HEK293T (cell line): ENCODE results near the gene CD101.

Source experiments
- CTCF ChIA-PET: fragments of 350-600 bp; formaldehyde crosslinking; extraction: SDS; loops from one replicate; lab custom pipeline; 2021; ENCODE audit warnings: antibody characterized with exemption, inconsistent platforms; lab: Yijun Ruan, JAX
- POLR2A ChIA-PET: fragments of 350-600 bp; formaldehyde crosslinking; extraction: SDS; loops from one replicate; lab custom pipeline; 2020; ENCODE audit warnings: antibody characterized with exemption, inconsistent platforms; lab: Yijun Ruan, JAX
- DNase-seq: peaks from one replicate; pipeline ENCODE4 v3.0.0; 2012; ENCODE audit warnings: mixed read lengths; ENCODE audit errors: extremely low spot score
- ARNT ChIP-seq: fragments of 450-650 bp; IDR thresholded peaks from 2 replicates; pipeline ENCODE4 v1.6.1; 2017; ENCODE audit warnings: mild to moderate bottlenecking
- BHLHE40 ChIP-seq: fragments of 450-650 bp; IDR thresholded peaks from 2 replicates; pipeline ENCODE4 v1.6.1; 2016; ENCODE audit warnings: mild to moderate bottlenecking, moderate library complexity, borderline replicate concordance
- CTBP1 ChIP-seq: fragments of 450-650 bp; IDR thresholded peaks from 2 replicates; pipeline ENCODE4 v1.6.1; 2016; ENCODE audit warnings: borderline replicate concordance
- ELF4 ChIP-seq: fragments of 450-650 bp; IDR thresholded peaks from 2 replicates; pipeline ENCODE4 v1.6.1; 2017; ENCODE audit warnings: antibody characterized with exemption
- FOXA1 ChIP-seq: fragments of 450-650 bp; IDR thresholded peaks from 2 replicates; pipeline ENCODE4 v1.6.1; 2016; ENCODE audit warnings: mild to moderate bottlenecking
- FOXK2 ChIP-seq: fragments of 450-650 bp; IDR thresholded peaks from 2 replicates; pipeline ENCODE4 v1.6.1; 2016; ENCODE audit warnings: mild to moderate bottlenecking
- FOXM1 ChIP-seq: fragments of 450-650 bp; IDR thresholded peaks from 2 replicates; pipeline ENCODE4 v1.6.1; 2017; ENCODE audit warnings: mild to moderate bottlenecking, borderline replicate concordance
- HDGF ChIP-seq: fragments of 450-650 bp; IDR thresholded peaks from 2 replicates; pipeline ENCODE4 v1.6.1; 2017; ENCODE audit warnings: antibody characterized with exemption, borderline replicate concordance
- L3MBTL2 ChIP-seq: fragments of 450-650 bp; conservative IDR thresholded peaks from 2 replicates; pipeline ENCODE4 v1.6.1; 2016; ENCODE audit warnings: mild to moderate bottlenecking
- LEF1 ChIP-seq: fragments of 450-650 bp; IDR thresholded peaks from 2 replicates; pipeline ENCODE4 v1.6.1; 2017; ENCODE audit warnings: mild to moderate bottlenecking, borderline replicate concordance
- NFRKB ChIP-seq: fragments of 450-650 bp; IDR thresholded peaks from 2 replicates; pipeline ENCODE4 v1.6.1; 2016; ENCODE audit warnings: mild to moderate bottlenecking, moderate library complexity
- SP1 ChIP-seq: fragments of 450-650 bp; IDR thresholded peaks from 2 replicates; pipeline ENCODE4 v1.6.1; 2017
- SUZ12 ChIP-seq: fragments of 450-650 bp; IDR thresholded peaks from 2 replicates; pipeline ENCODE4 v1.6.1; 2016; ENCODE audit warnings: mild to moderate bottlenecking
- TARDBP ChIP-seq: fragments of 450-650 bp; IDR thresholded peaks from 2 replicates; pipeline ENCODE4 v1.6.1; 2016
- ZNF384 ChIP-seq: fragments of 450-650 bp; IDR thresholded peaks from 2 replicates; pipeline ENCODE4 v1.6.1; 2016
- TF ChIP-seq, protein P1 (sequence below): fragments of 450-650 bp; IDR thresholded peaks from 2 replicates; pipeline ENCODE4 v1.6.1; 2016

CD101 gene

DNA sequence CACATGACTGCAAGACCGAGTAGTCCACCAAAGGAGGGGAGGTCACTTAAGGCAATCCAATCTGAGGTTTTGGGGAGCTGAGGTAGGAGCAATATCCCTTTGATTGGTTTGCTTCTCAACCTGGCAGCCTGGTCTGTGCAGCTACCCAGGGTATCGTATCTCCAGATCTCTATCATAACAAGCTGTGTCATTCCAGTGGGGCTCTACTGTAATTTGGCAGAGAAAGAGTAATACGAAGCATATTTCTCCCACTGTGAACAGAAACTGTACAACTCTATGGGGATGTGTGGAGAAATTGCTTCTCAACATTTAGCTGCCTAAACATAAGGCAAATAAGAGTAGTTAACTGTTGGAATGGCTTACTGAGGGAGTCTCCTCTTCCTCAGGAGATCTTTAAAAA is 20.6 kb downstream of the CD101 start:
- TF ChIP-seq FOXK2 (no peak), L3MBTL2 (no peak), ZNF384 (no peak)
- ChIA-PET POLR2A (no interaction called here), CTCF (no interaction called here)
- DNase-seq, result no peak

DNA sequence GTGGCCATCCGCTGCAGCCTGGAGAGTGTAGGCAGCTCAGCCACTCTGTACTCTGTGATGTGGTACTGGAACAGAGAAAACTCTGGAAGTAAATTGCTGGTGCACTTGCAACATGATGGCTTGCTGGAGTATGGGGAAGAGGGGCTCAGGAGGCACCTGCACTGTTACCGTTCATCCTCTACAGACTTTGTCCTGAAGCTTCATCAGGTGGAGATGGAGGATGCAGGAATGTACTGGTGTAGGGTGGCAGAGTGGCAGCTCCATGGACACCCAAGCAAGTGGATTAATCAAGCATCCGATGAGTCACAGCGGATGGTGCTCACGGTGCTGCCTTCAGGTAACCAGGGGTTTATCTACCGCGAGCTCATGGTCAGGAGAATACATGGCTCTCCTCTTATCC is 24.0 kb downstream of the CD101 start:
- CTCF ChIA-PET, result no interaction called here
- POLR2A ChIA-PET, result no interaction called here
- DNase-seq, result no peak
- TF ChIP-seq ELF4, result no peak
- no peak for TF ChIP-seq SUZ12
- TF ChIP-seq FOXK2, result no peak
- TF ChIP-seq SP1, result no peak
- no peak for TF ChIP-seq HDGF
- no peak for TF ChIP-seq BHLHE40
- TF ChIP-seq LEF1, result no peak

DNA sequence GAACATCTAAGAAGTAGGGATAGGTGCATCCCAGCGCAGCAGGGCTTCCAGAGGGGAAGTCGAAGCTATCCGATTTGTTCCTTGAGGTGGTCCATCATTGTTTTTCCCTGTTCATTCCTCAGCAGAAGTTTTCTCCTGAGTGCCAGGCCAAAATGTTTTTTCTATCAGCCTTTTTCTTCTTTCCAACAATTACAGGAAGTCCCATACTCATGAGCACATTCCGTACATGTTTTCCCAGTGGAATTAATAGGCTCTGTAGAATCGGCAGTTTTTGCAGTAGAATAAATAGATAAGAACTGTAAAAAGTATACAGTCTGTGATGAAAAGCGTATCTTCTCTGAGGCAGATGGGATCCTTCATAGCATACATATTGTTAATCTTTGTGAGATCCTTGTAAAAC is 24.8 kb downstream of the CD101 start:
- no peak for DNase-seq
- ChIA-PET POLR2A (no interaction called here), CTCF (no interaction called here)
- TF ChIP-seq SUZ12 (no peak), FOXA1 (no peak), ELF4 (no peak), HDGF (no peak), FOXK2 (no peak), CTBP1 (no peak), BHLHE40 (no peak), NFRKB (no peak), L3MBTL2 (no peak), SP1 (no peak)

DNA sequence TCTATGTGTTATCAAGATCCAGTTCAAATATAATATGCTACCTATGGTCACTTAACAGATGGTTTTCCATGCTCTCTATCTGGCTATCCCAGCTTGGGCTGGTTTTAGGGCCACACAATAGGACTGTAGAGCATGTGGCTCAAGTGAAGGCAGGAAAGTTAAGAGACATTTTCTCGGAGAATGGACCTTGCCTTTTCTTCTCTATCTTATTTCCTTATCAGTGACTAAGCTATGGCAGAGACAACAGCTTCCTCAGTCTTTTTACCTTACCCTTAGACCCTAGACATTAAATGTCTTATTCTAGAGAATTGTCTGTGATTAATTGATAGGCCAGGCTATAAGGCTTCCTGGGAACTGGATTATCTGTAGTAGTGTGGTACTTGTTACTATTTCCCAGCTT is 28.1 kb downstream of the CD101 start:
- DNase-seq, result no peak
- TF ChIP-seq LEF1 (no peak), NFRKB (no peak), FOXM1 (no peak), FOXA1 (no peak), ZNF384 (no peak), TARDBP (no peak)
- POLR2A ChIA-PET, result no interaction called here
- CTCF ChIA-PET, result no interaction called here

DNA sequence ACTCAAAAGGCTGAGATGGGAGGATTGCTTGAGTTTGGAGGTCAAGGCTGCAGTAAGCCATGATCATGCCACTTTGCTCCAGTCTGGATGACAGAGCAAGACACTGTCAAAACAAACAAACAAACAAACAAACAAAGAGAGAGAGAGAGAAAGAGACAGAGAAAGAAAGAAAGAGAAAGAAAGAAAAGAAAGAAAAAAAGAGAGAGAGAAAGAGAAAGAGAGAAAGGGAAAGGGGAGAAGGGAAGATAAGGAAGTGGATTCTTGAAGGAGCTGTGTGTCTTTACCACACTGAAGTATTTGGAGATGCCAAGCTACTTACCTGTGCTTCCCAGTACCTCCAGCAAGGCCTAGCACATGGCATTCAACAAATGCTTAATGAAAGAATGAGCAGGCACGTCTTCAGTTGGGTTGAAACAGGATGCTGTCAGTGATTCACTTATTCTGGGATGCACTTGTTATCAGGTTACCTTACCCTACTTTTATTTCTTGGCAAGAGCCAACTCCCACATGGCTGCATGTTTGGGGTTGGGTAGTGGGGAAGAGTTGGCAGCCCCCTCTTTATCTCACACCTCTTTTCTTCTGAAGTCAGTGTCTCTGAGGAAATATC is 28.8 kb downstream of the CD101 start:
- TF ChIP-seq TARDBP, result no peak
- TF ChIP-seq, protein P1, sequence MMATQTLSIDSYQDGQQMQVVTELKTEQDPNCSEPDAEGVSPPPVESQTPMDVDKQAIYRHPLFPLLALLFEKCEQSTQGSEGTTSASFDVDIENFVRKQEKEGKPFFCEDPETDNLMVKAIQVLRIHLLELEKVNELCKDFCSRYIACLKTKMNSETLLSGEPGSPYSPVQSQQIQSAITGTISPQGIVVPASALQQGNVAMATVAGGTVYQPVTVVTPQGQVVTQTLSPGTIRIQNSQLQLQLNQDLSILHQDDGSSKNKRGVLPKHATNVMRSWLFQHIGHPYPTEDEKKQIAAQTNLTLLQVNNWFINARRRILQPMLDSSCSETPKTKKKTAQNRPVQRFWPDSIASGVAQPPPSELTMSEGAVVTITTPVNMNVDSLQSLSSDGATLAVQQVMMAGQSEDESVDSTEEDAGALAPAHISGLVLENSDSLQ, result no peak
- no peak for TF ChIP-seq L3MBTL2
- TF ChIP-seq LEF1, result no peak
- no peak for TF ChIP-seq ARNT
- no peak for TF ChIP-seq FOXA1
- no peak for TF ChIP-seq FOXM1
- TF ChIP-seq ZNF384, result no peak
- TF ChIP-seq ELF4, result no peak
- TF ChIP-seq SP1, result no peak
- ChIA-PET CTCF (no interaction called here), POLR2A (no interaction called here)
- DNase-seq, result no peak

DNA sequence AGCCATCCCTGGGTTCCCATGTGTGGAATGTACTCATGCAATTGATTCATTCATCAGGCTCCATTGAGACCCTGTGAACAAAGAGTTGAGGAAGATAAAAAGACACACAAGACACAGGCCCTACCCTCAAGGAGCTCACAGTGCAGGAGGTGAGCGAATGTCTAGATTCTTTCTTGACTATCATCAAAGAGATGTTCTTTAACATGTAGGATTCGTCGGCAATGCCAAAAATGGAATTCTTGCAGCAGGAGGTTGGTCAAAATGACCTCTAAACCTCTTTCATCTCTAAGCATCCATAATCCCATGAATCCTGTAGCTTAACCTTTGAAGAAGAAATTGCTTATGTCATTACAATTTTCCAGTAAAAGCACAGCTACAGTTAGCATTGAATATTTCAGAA is 30.7 kb downstream of the CD101 start:
- CTCF ChIA-PET, result no interaction called here
- POLR2A ChIA-PET, result no interaction called here
- no peak for TF ChIP-seq FOXM1
- no peak for DNase-seq

DNA sequence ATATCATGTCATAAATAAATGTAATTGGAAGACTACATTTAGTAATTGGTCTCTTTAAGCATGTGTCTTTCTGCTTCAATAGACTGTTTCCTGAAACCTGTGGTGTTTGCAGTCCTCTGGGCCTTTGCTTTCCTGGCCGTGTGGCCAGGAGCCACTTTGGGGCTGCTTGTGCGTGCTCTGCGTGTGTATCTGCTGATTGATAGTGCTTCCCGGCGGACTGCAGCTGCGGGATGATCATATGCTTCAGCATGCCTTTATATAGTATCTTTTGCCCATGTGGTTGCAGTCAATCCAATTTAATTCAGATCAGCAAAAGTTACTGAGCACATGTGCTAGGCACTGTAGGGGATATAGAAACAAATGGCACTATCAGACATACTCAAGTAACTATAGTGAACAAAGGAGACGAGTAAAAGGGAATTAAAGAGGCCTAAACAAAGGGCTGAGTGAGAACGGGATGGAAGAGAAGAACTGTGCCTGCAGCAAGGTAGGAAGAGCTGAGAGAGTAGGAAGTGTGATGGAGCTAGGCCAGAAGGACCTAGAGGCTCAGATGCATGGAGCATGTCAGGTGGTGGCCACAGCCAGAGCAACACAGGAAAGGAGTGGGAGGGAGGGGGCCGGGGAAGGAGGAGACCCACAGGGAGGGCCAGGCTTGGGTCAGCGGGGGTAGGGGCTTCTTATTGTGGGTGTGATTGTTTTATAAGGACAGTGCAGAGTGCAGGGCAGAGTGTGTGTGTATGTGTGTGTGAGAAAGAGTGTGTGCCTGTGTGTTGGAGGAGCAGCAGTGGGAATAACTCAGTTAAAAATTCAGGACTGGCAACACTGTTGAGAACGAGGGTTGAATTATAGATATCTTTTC is 31.4 kb downstream of the CD101 start:
- DNase-seq, result no peak
- POLR2A ChIA-PET, result no interaction called here
- TF ChIP-seq ELF4, result no peak
- CTCF ChIA-PET, result no interaction called here

DNA sequence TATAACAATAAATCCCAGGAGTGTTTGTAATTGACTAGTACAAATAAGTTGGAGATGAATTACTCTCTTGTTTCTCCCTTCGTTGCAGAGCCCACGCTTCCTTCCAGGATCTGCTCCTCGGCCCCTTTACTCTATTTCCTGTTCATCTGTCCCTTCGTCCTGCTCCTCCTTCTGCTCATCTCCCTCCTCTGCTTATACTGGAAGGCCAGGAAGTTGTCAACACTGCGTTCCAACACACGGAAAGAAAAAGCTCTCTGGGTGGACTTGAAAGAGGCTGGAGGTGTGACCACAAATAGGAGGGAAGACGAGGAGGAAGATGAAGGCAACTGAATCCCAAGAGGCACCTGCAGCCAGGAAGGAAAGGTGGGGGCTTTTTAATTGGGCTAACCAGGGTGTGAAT is 32.2 kb downstream of the CD101 start:
- TF ChIP-seq ELF4 (no peak), ARNT (no peak), FOXA1 (no peak), HDGF (no peak), FOXK2 (no peak), CTBP1 (no peak), NFRKB (no peak), TARDBP (no peak), ZNF384 (no peak), BHLHE40 (no peak), SP1 (no peak), SUZ12 (no peak), LEF1 (no peak), FOXM1 (no peak), L3MBTL2 (no peak)
- TF ChIP-seq, protein P1, result no peak
- DNase-seq, result no peak
- ChIA-PET POLR2A (no interaction called here), CTCF (no interaction called here)
